Neural progenitor cell (in vitro differentiated cells): ENCODE data around the gene OPALIN. TPM values are rescaled to one million over a fixed set of nuclear protein-coding genes. Genes with fewer than 3 reads are reported as not detected.
A peak's percentile ranks its signal among the peaks of the same experiment; 100 is the strongest.

ENCODE experiments used
- DNase-seq: peaks from one replicate; pipeline ENCODE4 v3.0.0-alpha.2; 2016; ENCODE audit warnings: low spot score
- H2AFZ ChIP-seq: fragments of 200-600 bp; sonication (generic); replicated peaks from 2 replicates; pipeline ENCODE4 v1.6.1; 2016; ENCODE audit warnings: antibody characterized with exemption
- H3F3A ChIP-seq: fragments of 200-600 bp; sonication (generic); 2 replicates; pipeline ENCODE4 v1.6.1; 2016; ENCODE audit warnings: antibody characterized with exemption, low read depth
- H3K27ac ChIP-seq: fragments of 200-600 bp; sonication (generic); 2 replicates; pipeline ENCODE4 v1.5.1; 2016; ENCODE audit warnings: mild to moderate bottlenecking
- H3K27me3 ChIP-seq: fragments of 200-600 bp; sonication (generic); 2 replicates; pipeline ENCODE4 v1.6.1; 2016; ENCODE audit warnings: mild to moderate bottlenecking, moderate library complexity
- H3K36me3 ChIP-seq: fragments of 200-600 bp; sonication (generic); 2 replicates; pipeline ENCODE4 v1.5.1; 2016
- H3K4me1 ChIP-seq: fragments of 200-600 bp; sonication (generic); 2 replicates; pipeline ENCODE4 v1.6.1; 2016; ENCODE audit warnings: mixed run types
- H3K4me2 ChIP-seq: fragments of 200-600 bp; sonication (generic); 2 replicates; pipeline ENCODE4 v1.6.1; 2016
- H3K4me3 ChIP-seq: fragments of 200-600 bp; sonication (generic); 2 replicates; pipeline ENCODE4 v1.5.1; 2016
- H3K79me2 ChIP-seq: fragments of 200-600 bp; sonication (generic); 2 replicates; pipeline ENCODE4 v1.6.1; 2016; ENCODE audit warnings: low read depth
- H3K9ac ChIP-seq: fragments of 200-600 bp; sonication (generic); 2 replicates; pipeline ENCODE4 v1.6.1; 2016
- H3K9me3 ChIP-seq: fragments of 200-600 bp; sonication (generic); 2 replicates; pipeline ENCODE4 v1.5.1; 2016; ENCODE audit warnings: low read depth
- H4K20me1 ChIP-seq: fragments of 200-600 bp; sonication (generic); 2 replicates; pipeline ENCODE4 v1.6.1; 2016; ENCODE audit warnings: low read depth
- H3K27ac Mint-ChIP-seq: 3 replicates; pipeline ENCODE4 v1.8.0; 2021; ENCODE audit warnings: mixed read lengths
- H3K27me3 Mint-ChIP-seq: 2 replicates; pipeline ENCODE4 v1.8.0; 2022; ENCODE audit warnings: low read depth, mild to moderate bottlenecking, inconsistent platforms, moderate library complexity, mixed read lengths; ENCODE audit not compliant: insufficient read depth
- H3K36me3 Mint-ChIP-seq: 3 replicates; pipeline ENCODE4 v1.8.0; 2021; ENCODE audit warnings: mixed read lengths
- H3K4me1 Mint-ChIP-seq: 3 replicates; pipeline ENCODE4 v1.8.0; 2021; ENCODE audit warnings: mixed read lengths
- H3K4me3 Mint-ChIP-seq: 3 replicates; pipeline ENCODE4 v1.8.0; 2021; ENCODE audit warnings: mild to moderate bottlenecking, moderate library complexity, mixed read lengths
- H3K9me3 Mint-ChIP-seq: 3 replicates; pipeline ENCODE4 v1.8.0; 2020; ENCODE audit warnings: mixed read lengths
- EZH2 ChIP-seq: fragments of 200-600 bp; sonication (generic); IDR thresholded peaks from 2 replicates; pipeline ENCODE4 v1.6.1; 2017; ENCODE audit warnings: antibody characterized with exemption, mild to moderate bottlenecking, moderate library complexity
- EZH2phosphoT487 ChIP-seq: fragments of 200-600 bp; sonication (generic); IDR thresholded peaks from 2 replicates; pipeline ENCODE4 v1.6.1; 2017; ENCODE audit warnings: antibody characterized with exemption
- total RNA-seq: library from RNA; depleted of rRNA; stranded (reverse); fragments of >200 nt; gene quantifications from 2 replicates; pipeline ENCODE4 v1.2.3, GENCODE V29; 2015; ENCODE audit warnings: low replicate concordance
- TF ChIP-seq, protein P1 (sequence below): fragments of 200-600 bp; sonication (generic); IDR thresholded peaks from 2 replicates; pipeline ENCODE4 v1.5.1; 2017; ENCODE audit warnings: antibody characterized with exemption, mild to moderate bottlenecking

Gene OPALIN
- total RNA-seq, 1 donor from 2014 or later, result not detected

DNA sequence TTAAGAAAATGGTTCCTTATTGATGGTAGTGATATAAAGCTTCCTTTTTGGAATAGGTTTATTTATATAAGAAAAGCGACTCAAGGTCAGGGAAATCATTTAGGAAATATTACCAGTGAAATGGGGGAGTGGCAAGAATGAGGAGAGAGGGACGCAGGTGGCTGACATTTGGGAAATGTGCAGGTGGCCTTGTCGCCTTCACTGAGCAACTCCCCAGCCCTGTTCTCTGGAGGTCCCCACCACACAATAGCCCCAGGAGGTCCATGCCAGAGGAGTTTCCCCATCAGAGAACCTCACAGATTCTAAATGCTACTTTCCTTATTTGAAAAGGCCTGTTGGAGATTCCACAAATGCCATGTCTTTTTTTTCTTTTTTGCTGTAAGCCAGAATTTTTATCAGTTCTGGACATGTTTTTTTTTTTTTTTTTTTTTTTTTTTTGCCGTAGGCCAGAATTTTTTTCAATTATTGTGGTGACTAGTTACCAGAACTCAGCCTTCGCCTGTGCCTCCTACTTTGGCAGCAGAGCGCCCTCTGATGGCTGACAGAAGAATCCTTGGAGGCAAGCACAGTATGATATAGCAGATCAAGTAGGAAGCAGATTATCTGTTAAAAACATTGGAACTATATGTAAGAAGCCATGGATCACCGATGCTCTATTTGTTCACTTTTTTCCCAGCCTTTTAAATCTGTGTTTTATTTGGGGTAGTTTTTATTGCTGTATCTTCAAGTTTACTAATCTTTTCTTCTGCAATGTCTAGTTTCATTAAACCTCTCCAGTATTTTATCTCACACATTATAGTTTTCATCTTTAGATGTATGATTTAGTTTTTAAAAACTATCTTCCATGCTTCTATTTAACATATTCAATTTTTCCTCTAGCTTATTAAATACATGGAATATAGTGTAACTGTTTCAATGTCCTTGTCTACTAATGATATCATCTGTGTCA, 18.6 kb downstream of the OPALIN start:
- Mint-ChIP-seq H3K9me3 (peaks cover 6% of the 10 kb centered on the region), H3K36me3 (no peaks in the 10 kb centered on the region), H3K27me3 (peaks cover 5% of the 10 kb centered on the region), H3K27ac (no peak overlapping the region), H3K4me3 (no peak overlapping the region), H3K4me1 (peaks cover 16% of the 10 kb centered on the region)
- Histone ChIP-seq H3K4me1 (peaks cover 46% of the 10 kb centered on the region), H2AFZ (no peak overlapping the region), H3K4me2 (peak overlapping the region; percentile 61), H4K20me1 (no peaks in the 10 kb centered on the region), H3K36me3 (no peaks in the 10 kb centered on the region), H3K27ac (peak overlapping the region; percentile 81), H3K27me3 (peaks cover 12% of the 10 kb centered on the region), H3K9me3 (no peaks in the 10 kb centered on the region), H3K79me2 (no peaks in the 10 kb centered on the region), H3K4me3 (no peak overlapping the region), H3F3A (peaks cover 43% of the 10 kb centered on the region), H3K9ac (no peak overlapping the region)
- no peak for TF ChIP-seq EZH2phosphoT487
- TF ChIP-seq EZH2, result no peak
- TF ChIP-seq, protein P1, sequence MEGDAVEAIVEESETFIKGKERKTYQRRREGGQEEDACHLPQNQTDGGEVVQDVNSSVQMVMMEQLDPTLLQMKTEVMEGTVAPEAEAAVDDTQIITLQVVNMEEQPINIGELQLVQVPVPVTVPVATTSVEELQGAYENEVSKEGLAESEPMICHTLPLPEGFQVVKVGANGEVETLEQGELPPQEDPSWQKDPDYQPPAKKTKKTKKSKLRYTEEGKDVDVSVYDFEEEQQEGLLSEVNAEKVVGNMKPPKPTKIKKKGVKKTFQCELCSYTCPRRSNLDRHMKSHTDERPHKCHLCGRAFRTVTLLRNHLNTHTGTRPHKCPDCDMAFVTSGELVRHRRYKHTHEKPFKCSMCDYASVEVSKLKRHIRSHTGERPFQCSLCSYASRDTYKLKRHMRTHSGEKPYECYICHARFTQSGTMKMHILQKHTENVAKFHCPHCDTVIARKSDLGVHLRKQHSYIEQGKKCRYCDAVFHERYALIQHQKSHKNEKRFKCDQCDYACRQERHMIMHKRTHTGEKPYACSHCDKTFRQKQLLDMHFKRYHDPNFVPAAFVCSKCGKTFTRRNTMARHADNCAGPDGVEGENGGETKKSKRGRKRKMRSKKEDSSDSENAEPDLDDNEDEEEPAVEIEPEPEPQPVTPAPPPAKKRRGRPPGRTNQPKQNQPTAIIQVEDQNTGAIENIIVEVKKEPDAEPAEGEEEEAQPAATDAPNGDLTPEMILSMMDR, result peak; percentile 84
- peak; percentile 80 for DNase-seq

DNA sequence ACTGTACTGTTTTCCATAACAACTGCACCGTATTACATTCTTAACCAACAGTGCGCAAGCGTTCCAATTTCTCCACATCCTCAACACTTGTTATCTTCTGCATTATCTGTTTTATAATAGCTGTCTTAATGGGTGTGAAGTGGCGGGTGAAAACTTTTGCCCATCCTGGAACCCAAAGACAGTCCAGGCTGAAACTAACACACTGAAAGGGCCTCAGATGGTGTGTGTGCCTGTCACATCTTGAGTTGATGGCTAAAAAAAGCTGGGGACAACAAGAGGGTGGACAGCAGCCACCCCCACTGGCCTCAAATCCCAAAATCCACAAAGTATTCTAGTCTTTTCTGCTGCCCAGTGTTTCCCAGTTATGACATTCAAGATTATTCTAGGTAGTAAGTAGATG, 19.4 kb downstream of the OPALIN start:
- Histone ChIP-seq H3K27ac (no peak overlapping the region), H3K4me2 (peak overlapping the region; percentile 72), H4K20me1 (no peaks in the 10 kb centered on the region), H3K4me1 (peaks cover 41% of the 10 kb centered on the region), H3K36me3 (no peaks in the 10 kb centered on the region), H3K4me3 (no peak overlapping the region), H3F3A (peaks cover 38% of the 10 kb centered on the region), H3K9ac (no peak overlapping the region), H2AFZ (peak overlapping the region; percentile 92), H3K79me2 (no peaks in the 10 kb centered on the region), H3K9me3 (no peaks in the 10 kb centered on the region), H3K27me3 (peaks cover 7% of the 10 kb centered on the region)
- TF ChIP-seq EZH2phosphoT487 (no peak), EZH2 (no peak)
- TF ChIP-seq, protein P1, result no peak
- H3K36me3 Mint-ChIP-seq, result no peaks in the 10 kb centered on the region
- DNase-seq, result no peak
- no peak overlapping the region for H3K27ac Mint-ChIP-seq
- peaks cover 2% of the 10 kb centered on the region for H3K9me3 Mint-ChIP-seq
- H3K4me3 Mint-ChIP-seq, result no peak overlapping the region
- H3K27me3 Mint-ChIP-seq, result peaks cover 5% of the 10 kb centered on the region
- H3K4me1 Mint-ChIP-seq, result peaks cover 11% of the 10 kb centered on the region

DNA sequence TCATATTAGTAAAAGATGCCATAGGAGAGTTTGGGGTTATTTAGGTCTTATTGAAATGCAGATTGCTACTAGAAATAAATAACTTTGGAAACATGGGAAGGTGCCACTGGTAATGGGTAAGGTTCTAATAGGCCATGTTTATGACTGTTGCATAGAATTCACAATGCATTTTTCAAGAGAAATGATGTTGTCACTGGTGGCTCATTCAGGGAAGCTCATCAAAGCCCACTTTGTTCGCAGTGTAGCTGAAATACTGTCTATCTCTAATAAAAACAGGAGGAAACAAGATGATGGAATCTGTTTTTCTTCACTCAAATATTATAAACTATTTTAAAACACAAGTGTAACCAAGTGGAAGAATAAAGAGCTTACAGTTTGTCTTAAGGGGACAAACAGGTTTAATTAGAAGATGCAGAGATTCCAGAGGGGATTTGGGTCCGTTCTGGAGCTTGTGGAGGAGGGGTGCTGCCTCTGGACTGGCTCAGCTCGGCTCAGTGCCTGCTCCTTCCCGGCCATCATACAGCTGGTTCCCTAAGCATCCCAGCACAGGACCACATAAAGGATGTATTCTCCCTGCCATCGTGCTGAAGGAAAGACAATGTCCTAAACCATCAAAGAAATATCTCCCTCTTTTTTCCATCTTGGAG, 20.4 kb downstream of the OPALIN start:
- Mint-ChIP-seq H3K36me3 (no peaks in the 10 kb centered on the region), H3K9me3 (no peaks in the 10 kb centered on the region), H3K27ac (no peak overlapping the region), H3K4me3 (no peak overlapping the region), H3K27me3 (no peaks in the 10 kb centered on the region), H3K4me1 (peaks cover 11% of the 10 kb centered on the region)
- H3K9me3 ChIP-seq, result no peaks in the 10 kb centered on the region
- H4K20me1 ChIP-seq, result no peaks in the 10 kb centered on the region
- no peak overlapping the region for H3K27ac ChIP-seq
- H3K4me3 ChIP-seq, result no peak overlapping the region
- peaks cover 6% of the 10 kb centered on the region for H3K27me3 ChIP-seq
- no peak overlapping the region for H3K9ac ChIP-seq
- H3K79me2 ChIP-seq, result no peaks in the 10 kb centered on the region
- H3F3A ChIP-seq, result peaks cover 38% of the 10 kb centered on the region
- H3K4me1 ChIP-seq, result peaks cover 41% of the 10 kb centered on the region
- DNase-seq, result peak; percentile 68
- TF ChIP-seq, protein P1, result no peak
- TF ChIP-seq EZH2 (no peak), EZH2phosphoT487 (no peak)
- H3K4me2 ChIP-seq, result peak overlapping the region; percentile 72
- peak overlapping the region; percentile 92 for H2AFZ ChIP-seq
- no peaks in the 10 kb centered on the region for H3K36me3 ChIP-seq
